ENCODE measurements around the gene CTU2. TPM values are rescaled to one million over a fixed set of nuclear protein-coding genes. Genes with fewer than 3 reads are reported as not detected.
"Not testable (repeated sequence)": the region's sequence is repeated elsewhere in the genome, so short reads cannot be mapped to it uniquely, and the experiment has no call there.

CTU2 gene
- total and polyA plus RNA-seq, 5 donors, result 11.1 to 16.3 (median 12.0) TPM

DNA sequence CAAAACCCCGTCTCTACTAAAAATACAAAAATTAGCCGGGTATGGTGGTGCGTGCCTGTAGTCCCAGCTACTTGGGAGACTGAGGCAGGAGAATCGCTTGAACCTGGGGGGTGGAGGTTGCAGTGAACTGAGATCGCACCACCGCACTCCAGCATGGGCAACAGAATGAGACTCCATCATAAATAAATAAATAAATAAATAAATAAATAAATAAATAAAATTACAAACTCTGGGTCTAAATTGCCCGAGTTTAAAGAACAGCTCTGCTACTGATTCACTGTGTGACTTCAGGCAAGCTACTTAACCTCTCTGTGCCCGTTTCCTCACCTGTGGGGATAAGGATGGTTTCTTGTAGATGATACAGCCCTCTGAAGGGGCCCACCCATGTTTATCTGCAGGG lies 36.8 kb upstream of the CTU2 start:
- H3K27ac ChIP-seq (ENCODE audit: low read length); H3K27me3 ChIP-seq (ENCODE audit: control insufficient read depth, insufficient read depth); DNase-seq; H3K4me1 ChIP-seq (ENCODE audit: control insufficient read depth, insufficient read depth, low read length); H3K9me3 ChIP-seq (ENCODE audit: control insufficient read depth, low read length); intact Hi-C loops (cut with DNase I); ATAC-seq; H3K4me3 ChIP-seq (ENCODE audit: low read length): not testable (repeated sequence)
- 91% methylated on average over 8 of the region's 8 CpGs for WGBS

DNA sequence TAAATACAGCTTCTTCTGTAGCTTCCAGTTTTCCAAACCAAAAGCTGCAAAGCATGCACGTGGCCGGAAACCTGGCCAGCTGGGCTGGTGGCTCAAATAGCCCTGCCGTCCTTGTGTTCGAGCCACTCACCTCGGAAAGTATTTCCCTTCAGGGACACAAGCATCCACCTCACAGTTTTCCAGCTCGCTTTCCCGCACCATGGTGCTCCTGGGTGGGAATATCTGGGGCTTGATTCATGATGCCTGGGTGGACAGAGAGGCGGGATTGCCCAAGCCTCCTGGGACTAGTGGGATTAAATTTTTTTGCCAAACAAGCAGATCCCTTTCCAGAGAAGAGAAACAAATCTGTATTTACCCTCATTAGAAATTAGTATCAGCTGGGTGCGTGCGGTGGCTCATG lies 36.3 kb upstream of the CTU2 start:
- Histone ChIP-seq H3K27ac (ENCODE audit: low read length) (no peak overlapping the region), H3K4me1 (ENCODE audit: control insufficient read depth, insufficient read depth, low read length) (no peaks in the 10 kb centered on the region), H3K9me3 (ENCODE audit: control insufficient read depth, low read length) (no peaks in the 10 kb centered on the region), H3K4me3 (ENCODE audit: low read length) (no peak overlapping the region), H3K27me3 (ENCODE audit: control insufficient read depth, insufficient read depth) (no peaks in the 10 kb centered on the region)
- ATAC-seq (no peak), DNase-seq (peak in 1 of 3 donors; percentile 29)
- intact Hi-C loops (cut with DNase I), result no loop called here
- 67% methylated on average over 10 of the region's 10 CpGs for WGBS

DNA sequence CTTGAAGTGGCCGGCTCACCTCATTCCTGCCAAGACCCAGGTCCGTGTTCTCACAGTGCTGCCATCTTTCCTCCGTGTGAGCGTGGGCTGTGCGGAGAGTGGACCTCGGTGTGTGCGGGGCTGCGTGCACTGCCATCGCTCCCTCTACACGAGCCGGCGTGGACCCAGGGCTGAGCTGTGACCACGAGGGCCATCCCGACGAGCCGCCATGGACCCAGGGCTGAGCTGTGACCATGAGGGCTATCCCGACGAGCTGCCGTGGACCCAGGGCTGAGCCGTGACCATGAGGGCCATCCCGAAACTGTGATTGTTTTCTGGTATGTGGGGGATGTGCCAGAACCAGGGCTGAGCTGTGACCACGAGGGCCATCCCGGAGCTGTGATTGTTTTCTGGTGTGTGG lies 34.5 kb upstream of the CTU2 start:
- ATAC-seq, result peak; percentile 5
- peak in 1 of 3 donors; percentile 34 for DNase-seq
- Histone ChIP-seq H3K27ac (ENCODE audit: low read length) (no peak overlapping the region), H3K4me1 (ENCODE audit: control insufficient read depth, insufficient read depth, low read length) (no peaks in the 10 kb centered on the region), H3K27me3 (ENCODE audit: control insufficient read depth, insufficient read depth) (no peaks in the 10 kb centered on the region), H3K9me3 (ENCODE audit: control insufficient read depth, low read length) (no peaks in the 10 kb centered on the region), H3K4me3 (ENCODE audit: low read length) (no peak overlapping the region)
- intact Hi-C loops (cut with DNase I), result no loop called here
- 88% methylated on average over 23 of the region's 23 CpGs for WGBS

DNA sequence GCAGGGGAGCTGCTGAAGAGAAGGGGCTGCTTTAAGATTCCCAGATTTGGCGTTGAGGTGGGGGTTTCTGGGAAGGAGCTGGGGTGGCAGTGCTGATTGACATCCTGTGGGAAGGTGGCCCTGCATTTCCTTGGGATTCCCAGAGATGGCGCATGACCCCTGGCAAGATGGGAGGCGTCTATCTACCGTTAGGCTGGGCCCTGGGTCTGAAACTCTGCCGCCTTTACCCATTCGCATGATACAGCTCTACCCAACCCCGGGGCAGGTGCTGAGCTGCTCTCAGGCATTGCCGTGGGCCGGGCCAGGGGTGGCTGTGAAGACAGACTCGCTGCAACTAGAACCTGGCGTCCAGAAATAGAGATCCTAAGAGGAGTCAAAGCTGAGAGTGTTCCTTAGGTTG lies 33.5 kb upstream of the CTU2 start:
- Histone ChIP-seq H3K27me3 (ENCODE audit: control insufficient read depth, insufficient read depth) (no peaks in the 10 kb centered on the region), H3K9me3 (ENCODE audit: control insufficient read depth, low read length) (no peaks in the 10 kb centered on the region), H3K4me1 (ENCODE audit: control insufficient read depth, insufficient read depth, low read length) (no peaks in the 10 kb centered on the region), H3K4me3 (ENCODE audit: low read length) (no peak overlapping the region), H3K27ac (ENCODE audit: low read length) (peak overlapping the region; percentile 54)
- intact Hi-C loops (cut with DNase I), result no loop called here
- DNase-seq, result peak in 2 of 3 donors; percentile 9 to 64
- 56% methylated on average over 11 of the region's 11 CpGs for WGBS
- ATAC-seq, result peak in 1 of 2 donors; percentile 17

DNA sequence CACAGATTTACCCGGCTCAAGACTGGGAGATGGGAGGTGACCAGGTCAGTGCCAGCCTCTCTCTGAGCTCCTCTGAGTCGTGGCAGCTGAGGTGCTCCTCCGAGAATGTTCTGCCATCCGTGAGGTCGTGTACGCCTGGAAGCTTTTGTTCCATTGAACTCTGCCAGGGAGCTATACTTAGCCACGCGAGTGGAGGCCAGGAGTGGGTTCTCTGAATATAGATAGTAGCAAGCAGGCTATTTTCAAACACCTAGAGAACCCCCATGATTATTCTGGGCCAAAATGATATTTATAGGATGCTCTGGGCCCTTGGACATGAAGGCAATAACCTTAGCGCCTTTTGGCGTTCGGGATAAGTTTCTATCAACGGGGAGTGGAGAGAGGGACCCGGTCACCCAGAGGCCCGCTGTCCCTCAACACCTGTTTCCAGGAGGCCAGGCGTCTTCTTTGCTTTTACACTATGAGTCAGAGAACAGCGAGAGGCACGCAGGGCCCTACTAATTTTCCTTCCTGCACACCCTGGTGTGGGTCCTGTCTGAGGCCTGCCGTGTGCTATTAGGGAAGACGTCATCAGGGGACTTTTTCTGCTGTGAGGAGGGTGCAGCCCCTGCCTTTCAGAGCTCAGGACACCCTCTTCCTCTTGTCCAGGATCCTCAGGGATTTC lies 32.5 kb upstream of the CTU2 start:
- Histone ChIP-seq H3K27ac (ENCODE audit: low read length) (peak overlapping the region; percentile 70), H3K4me1 (ENCODE audit: control insufficient read depth, insufficient read depth, low read length) (no peaks in the 10 kb centered on the region), H3K9me3 (ENCODE audit: control insufficient read depth, low read length) (no peaks in the 10 kb centered on the region), H3K27me3 (ENCODE audit: control insufficient read depth, insufficient read depth) (no peaks in the 10 kb centered on the region), H3K4me3 (ENCODE audit: low read length) (no peak overlapping the region)
- intact Hi-C loops (cut with DNase I), result no loop called here
- WGBS, result 71% methylated on average over 19 of the region's 19 CpGs
- DNase-seq, result peak; percentile 26 to 77 (median 72)
- ATAC-seq, result peak; percentile 70 to 79

DNA sequence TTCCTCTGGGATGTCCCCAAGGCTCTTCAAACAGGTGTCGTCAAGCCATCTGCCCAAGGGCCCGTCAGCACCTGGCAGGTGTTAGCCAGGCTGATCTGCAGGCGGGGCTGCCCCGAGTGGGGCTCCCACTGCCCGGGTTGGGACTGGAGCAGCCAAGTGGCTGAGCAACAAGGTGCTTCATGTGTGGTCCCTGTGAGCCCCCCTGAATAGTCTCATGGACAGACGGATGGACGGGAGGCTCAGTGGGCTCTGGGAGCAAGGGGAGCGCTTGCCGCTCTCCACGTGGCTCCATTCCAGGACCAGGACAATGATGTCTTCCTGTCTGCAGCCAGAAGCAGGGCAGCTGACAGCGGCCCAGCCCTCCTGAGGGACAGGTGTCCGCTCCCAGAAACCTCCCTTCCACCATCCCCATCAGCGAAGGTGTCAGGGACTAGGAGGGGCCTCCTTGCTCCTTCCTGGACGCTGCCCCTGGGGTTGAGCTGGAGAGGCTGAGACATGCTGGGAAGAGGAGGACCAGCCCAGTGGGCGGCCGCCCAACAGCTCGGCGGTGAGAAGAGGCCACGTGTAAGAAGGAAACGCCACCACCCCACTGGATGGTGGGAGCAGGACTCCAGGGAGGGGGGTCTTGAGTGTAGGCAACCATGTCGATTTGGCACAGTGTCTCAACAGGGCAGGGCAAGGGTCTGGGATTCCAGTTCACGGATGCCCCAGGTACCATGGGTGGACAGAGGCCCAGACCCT lies 29.6 kb upstream of the CTU2 start:
- no peaks in the 10 kb centered on the region for H3K4me1 ChIP-seq (ENCODE audit: control insufficient read depth, insufficient read depth, low read length)
- H3K27me3 ChIP-seq (ENCODE audit: control insufficient read depth, insufficient read depth), result no peaks in the 10 kb centered on the region
- no peak overlapping the region for H3K4me3 ChIP-seq (ENCODE audit: low read length)
- DNase-seq (peak in 2 of 3 donors; percentile 42 to 47), ATAC-seq (no peak)
- H3K27ac ChIP-seq (ENCODE audit: low read length), result no peak overlapping the region
- intact Hi-C loops (cut with DNase I), result no loop called here
- WGBS, result 75% methylated on average over 22 of the region's 22 CpGs
- H3K9me3 ChIP-seq (ENCODE audit: control insufficient read depth, low read length), result no peaks in the 10 kb centered on the region

DNA sequence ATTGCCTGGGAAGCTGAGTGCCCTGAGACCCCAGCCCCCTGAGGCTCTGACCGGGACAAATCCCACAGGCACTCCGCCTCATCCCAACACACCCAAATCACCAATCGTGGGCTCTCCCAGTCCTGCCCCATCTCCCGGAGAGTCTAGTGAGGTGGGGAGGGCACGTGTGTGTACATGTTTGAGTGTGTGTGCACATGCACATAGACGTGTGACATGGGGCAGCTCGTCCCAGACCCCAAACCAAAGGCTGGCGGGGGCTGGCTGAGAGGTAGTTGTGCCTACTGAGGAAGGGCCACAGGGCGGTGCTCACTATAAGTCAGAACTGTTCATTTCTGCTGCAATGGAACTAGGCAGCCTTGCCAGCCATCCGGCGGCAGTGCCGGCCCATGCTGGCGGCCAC lies 28.6 kb upstream of the CTU2 start:
- intact Hi-C loops (cut with DNase I), result no loop called here
- H3K4me1 ChIP-seq (ENCODE audit: control insufficient read depth, insufficient read depth, low read length), result no peaks in the 10 kb centered on the region
- no peak overlapping the region for H3K4me3 ChIP-seq (ENCODE audit: low read length)
- no peak overlapping the region for H3K27ac ChIP-seq (ENCODE audit: low read length)
- 78% methylated on average over 13 of the region's 13 CpGs for WGBS
- H3K27me3 ChIP-seq (ENCODE audit: control insufficient read depth, insufficient read depth), result no peaks in the 10 kb centered on the region
- H3K9me3 ChIP-seq (ENCODE audit: control insufficient read depth, low read length), result no peaks in the 10 kb centered on the region
- no peak for ATAC-seq
- DNase-seq, result peak in 1 of 3 donors; percentile 44

DNA sequence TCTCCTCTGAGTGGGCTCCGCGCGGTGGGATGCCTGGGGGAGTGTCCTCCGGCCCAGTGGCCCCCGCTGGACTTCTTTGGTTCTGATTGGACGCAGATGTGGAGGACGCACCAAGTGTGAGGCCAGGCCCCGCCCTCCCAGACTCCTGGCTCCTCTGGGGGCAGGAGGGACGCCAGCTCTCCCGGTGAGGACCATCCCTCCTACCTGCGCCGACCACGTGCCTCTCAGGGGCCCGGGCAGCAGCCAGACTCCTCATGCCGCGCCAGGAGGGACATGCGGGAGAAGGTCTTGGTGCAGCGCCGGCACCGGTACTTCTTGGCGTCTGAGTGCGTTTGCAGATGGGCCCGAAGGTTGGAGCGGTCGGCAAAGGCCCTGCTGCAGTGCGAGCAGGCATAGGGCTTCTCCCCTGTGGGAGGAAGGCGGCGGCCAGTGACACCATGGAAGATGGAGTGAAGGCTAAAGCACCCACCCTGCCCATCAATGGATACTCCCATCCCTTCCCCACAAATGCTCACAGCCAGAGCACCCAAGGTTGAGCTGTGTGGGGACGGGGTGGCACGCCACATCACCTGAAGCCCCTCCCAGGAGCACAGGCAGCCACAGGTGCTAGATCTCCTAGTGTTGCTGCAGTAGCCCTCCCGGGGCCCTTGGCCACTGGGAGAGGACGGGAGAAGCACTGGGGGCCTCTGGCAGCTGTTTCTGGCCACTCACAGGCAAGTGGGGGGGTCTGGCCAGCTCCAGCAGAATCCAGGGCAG lies 27.9 kb upstream of the CTU2 start:
- intact Hi-C loops (cut with DNase I), result no loop called here
- H3K9me3 ChIP-seq (ENCODE audit: control insufficient read depth, low read length), result no peaks in the 10 kb centered on the region
- no peak overlapping the region for H3K4me3 ChIP-seq (ENCODE audit: low read length)
- no peaks in the 10 kb centered on the region for H3K4me1 ChIP-seq (ENCODE audit: control insufficient read depth, insufficient read depth, low read length)
- ATAC-seq, result no peak
- H3K27ac ChIP-seq (ENCODE audit: low read length), result no peak overlapping the region
- DNase-seq, result peak in 2 of 3 donors; percentile 53 to 56
- H3K27me3 ChIP-seq (ENCODE audit: control insufficient read depth, insufficient read depth), result no peaks in the 10 kb centered on the region
- WGBS, result 50% methylated on average over 32 of the region's 32 CpGs

DNA sequence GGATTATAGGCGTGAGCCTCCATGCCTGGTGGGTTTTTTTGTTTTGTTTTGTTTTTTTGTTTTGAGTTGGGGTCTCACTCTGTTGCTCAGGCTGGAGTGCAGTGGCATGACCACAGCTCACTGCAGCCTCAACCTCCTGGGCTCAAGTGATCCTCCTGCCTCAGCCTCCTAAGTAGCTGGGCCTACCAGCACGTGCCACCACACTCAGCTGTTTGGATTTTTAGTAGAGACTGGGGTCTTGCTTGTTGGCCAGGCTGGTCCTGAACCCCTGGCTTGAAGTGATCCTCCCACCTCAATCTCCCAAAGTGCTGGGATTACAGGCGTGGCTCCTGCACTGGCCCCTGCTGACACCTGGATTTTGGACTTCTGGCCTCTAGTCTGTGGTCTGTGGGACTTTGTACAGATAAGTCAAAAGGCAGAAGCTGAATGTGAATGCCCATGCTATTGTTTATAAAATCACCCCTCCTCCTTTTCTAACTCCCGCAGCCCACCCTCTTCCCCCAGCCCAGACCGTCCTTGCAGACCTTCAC lies 25.7 kb upstream of the CTU2 start:
- H3K27me3 ChIP-seq (ENCODE audit: control insufficient read depth, insufficient read depth), result no peaks in the 10 kb centered on the region
- H3K4me3 ChIP-seq (ENCODE audit: low read length), result no peak overlapping the region
- intact Hi-C loops (cut with DNase I), result no loop called here
- no peak overlapping the region for H3K27ac ChIP-seq (ENCODE audit: low read length)
- no peak for DNase-seq
- WGBS, result 79% methylated on average over 5 of the region's 5 CpGs
- ATAC-seq, result no peak
- no peaks in the 10 kb centered on the region for H3K9me3 ChIP-seq (ENCODE audit: control insufficient read depth, low read length)
- H3K4me1 ChIP-seq (ENCODE audit: control insufficient read depth, insufficient read depth, low read length), result no peaks in the 10 kb centered on the region

DNA sequence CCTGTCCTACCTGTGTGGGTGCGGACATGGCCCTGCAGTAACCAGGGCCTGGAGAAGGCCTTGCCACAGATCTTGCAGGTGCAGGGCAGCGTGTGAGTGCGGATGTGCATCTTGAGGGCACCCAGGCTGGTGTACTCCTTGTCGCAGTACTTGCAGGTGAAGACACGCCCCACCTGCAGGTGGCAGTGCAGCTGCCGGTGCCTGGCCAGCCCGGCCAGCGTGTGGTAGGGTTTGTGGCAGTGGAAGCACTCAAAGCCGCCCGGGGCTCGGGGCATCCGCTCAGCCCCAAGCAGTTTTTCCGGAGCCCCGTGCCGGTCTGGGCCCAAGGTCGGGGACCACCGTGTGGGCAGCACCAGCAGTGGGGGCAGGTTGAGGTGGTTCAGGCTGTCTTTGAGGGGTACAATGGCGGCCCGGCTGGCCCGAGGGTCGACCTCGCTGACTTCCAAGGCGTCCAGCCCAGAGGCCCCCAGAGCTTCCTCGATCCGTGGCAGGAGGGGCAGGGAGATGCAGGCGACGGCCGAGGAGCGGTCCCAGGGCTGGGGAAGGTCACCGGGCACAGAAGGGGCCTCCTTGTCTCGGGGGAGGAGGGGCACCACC lies 25.1 kb upstream of the CTU2 start:
- WGBS, result 55% methylated on average over 31 of the region's 31 CpGs

More for the DNA sequence above, 25.1 kb upstream of the CTU2 start:
- no peaks in the 10 kb centered on the region for H3K9me3 ChIP-seq (ENCODE audit: control insufficient read depth, low read length)
- intact Hi-C loops (cut with DNase I), result no loop called here
- no peak overlapping the region for H3K27ac ChIP-seq (ENCODE audit: low read length)
- H3K27me3 ChIP-seq (ENCODE audit: control insufficient read depth, insufficient read depth), result no peaks in the 10 kb centered on the region
- ATAC-seq, result no peak
- no peaks in the 10 kb centered on the region for H3K4me1 ChIP-seq (ENCODE audit: control insufficient read depth, insufficient read depth, low read length)
- peak in 2 of 3 donors; percentile 56 to 67 for DNase-seq
- no peak overlapping the region for H3K4me3 ChIP-seq (ENCODE audit: low read length)

Data from right cardiac atrium (tissue), 5 donors.